NCI-H1930 (cell line): ENCODE data around the gene THSD4.

Experiments used
- DNase-seq, 2 experiments: peaks; one replicate each; lab custom pipeline; 2025; lab: John Stamatoyannopoulos, UW

THSD4 gene

GRCh38 chr15:71496336-71496955 lies 381.2 kb downstream of the THSD4 start:
- no peak for DNase-seq

GRCh38 chr15:71501344-71502076 lies 386.2 kb downstream of the THSD4 start:
- no peak for DNase-seq

GRCh38 chr15:71502077-71502432 lies 386.8 kb downstream of the THSD4 start:
- no peak for DNase-seq

- DNase-seq: no peak
Measured at GRCh38 chr15:71505962-71506361, 390.7 kb downstream of the THSD4 start.

DNA sequence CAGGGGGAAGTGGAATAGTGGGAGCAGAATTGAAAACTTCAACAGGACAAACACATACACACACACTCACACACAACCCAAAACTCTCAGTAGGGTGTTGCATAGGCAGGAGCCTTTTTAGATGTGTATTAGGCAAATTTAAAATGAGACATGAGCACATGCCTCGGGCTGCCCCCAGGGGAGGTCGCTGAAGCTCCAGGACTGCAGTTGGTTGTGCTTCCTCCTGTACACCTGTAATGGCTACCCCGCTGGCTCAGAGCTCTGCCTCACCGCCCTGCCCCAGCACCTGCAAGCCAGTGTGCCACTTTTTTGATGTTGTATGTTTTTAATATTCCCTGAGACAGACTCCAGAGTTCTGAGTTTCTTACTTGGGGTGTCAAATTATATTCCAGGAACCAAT lies 391.7 kb downstream of the THSD4 start:
- no peak for DNase-seq

DNA sequence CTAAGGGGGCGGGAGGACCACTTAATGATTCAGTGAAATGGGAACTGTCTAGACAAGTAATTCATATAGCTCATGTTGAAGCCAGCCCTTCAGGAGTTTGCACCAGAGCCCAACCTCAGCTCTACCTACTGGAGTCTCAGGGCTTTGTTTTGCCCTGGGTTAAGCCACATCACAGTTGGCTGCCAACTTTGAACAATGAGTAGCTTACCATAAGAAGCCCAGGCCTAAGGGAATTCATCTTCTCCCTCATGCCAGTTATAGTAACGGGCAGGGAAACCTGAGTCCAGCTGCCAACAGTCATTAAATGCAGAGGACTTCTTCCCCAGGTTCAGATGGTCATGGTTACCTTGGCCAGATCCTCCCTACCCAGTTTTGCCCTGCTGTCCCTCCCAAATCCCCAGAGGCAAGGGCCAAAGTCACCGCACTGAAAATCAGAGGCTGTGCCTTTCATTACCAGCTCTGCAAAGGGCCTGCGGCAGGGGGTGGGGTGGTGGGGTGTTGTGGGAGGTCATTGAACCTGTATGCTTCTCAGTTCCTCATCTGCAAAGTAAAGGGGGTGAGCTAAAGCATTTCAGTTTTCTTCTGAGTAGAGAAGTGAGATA lies 392.9 kb downstream of the THSD4 start:
- DNase-seq: no peak

GRCh38 chr15:71509139-71509538 lies 393.9 kb downstream of the THSD4 start:
- DNase-seq: no peak

DNA sequence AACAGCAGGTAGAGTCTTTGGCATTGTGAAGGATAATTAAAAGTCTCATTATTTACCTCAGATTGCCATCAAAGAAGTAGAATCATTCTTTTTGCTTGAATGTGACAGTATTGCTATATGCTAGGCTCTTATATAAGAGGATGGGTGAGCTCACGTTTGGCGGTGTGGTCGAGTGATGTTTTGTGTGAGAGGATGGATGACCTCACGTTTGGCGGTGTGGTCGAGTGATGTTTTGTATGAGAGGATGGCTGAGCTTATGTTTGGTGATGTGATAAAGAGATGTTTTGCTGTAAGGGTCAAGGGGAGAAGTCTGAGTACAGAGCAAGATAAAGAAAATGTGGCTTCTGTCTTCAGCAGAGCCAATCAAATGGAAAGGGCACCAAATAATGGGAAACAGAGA lies 395.5 kb downstream of the THSD4 start:
- no peak for DNase-seq

GRCh38 chr15:71511796-71512681 lies 396.8 kb downstream of the THSD4 start:
- peak in 1 of 2 experiments; percentile 29 for DNase-seq

DNA sequence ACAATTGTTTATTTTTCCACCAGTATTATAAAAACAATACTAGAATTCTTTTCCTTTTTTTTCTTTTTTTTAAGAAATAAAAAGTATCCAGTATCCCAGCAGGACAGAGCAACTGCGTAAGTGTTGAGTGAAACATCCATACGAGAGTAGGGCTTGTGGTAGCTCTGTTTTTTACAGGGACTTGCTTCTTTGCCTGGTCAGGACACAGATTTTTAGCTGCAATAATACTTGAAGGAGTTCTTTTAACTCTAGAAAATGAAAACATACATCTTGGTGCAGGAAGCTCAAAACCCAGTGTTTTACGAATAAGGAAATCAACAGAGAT lies 397.4 kb downstream of the THSD4 start:
- no peak for DNase-seq

GRCh38 chr15:71515375-71516186 lies 400.3 kb downstream of the THSD4 start:
- DNase-seq: no peak

- DNase-seq: no peak
Measured at GRCh38 chr15:71517751-71518150, 402.5 kb downstream of the THSD4 start.

GRCh38 chr15:71518661-71519060 lies 403.4 kb downstream of the THSD4 start:
- DNase-seq: no peak

GRCh38 chr15:71526060-71526820 lies 411.0 kb downstream of the THSD4 start:
- no peak for DNase-seq

GRCh38 chr15:71529361-71529760 lies 414.1 kb downstream of the THSD4 start:
- DNase-seq: no peak

GRCh38 chr15:71530116-71530515 lies 414.8 kb downstream of the THSD4 start:
- no peak for DNase-seq

- DNase-seq: no peak
Measured at GRCh38 chr15:71532994-71533393, 417.7 kb downstream of the THSD4 start.

DNA sequence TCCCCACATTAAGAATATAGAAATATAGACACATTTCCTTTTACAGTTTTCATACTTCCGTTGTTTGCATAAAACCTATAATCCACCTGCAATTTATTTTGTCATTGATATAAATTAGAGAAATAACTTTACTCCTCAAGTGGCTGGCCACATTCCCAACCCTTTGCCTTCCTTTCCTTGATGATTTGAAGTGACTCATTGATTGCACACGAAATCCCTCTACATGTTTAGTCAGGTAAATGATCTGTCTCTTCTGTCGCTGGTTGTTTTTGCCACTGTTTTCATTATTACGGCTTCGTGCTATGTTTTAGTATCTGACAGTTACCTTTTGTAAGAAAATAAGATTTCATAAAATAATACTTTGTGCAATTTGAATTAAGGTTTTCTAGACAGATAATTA lies 422.9 kb downstream of the THSD4 start:
- DNase-seq: no peak

DNA sequence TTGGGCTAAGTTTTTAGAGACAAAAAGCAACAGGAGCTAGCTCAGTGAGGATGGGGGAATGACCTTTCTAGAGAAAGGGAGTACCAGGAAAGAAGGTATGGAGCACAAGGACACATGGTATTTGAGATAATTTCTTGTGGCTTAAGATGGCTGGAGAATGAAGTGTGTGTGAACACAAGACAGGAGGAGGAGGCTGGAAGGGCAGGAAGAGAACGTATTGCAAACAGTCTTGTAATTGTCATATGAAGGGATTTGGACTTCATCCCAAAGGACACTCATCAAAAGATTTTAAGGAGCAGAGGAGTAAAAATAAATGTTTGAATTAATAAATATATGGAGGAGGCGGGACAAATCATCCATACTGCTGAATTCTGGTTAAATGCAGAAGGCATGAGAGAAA lies 426.5 kb downstream of the THSD4 start:
- no peak for DNase-seq

DNA sequence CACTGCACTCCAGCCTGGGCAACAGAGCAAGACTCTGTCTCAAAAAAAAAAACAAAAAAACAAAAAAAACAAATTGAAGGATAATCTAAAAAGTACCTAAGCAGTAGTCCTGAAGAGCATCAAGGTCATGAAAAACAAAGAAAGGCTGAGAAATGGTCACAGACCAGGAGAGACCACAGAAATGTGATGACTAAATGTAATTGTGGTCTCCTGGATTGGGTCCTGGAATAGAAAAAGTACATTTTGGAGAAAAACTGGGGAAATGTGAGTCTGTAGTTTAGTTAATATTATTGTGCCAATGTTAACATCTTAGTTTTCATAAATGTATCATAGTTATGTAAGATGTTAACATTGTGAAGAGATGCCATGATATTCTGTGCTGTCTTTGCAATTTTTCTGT lies 427.6 kb downstream of the THSD4 start:
- no peak for DNase-seq

- DNase-seq: no peak
Measured at GRCh38 chr15:71543413-71543812, 428.1 kb downstream of the THSD4 start.
